CD14-positive monocyte (primary cell): Measurements from ENCODE around the gene METAP1D. TPM values are rescaled to one million over a fixed set of nuclear protein-coding genes. Genes with fewer than 3 reads are reported as not detected.

Experiments
- DNase-seq, 3 donors: peaks; one replicate each; pipeline ENCODE4 v3.0.0-alpha.2; 2011 to 2022
- H2AFZ ChIP-seq: 2 replicates; pipeline ENCODE4 v1.6.0; 2012; ENCODE audit warnings: mild to moderate bottlenecking, low read depth, low read length, inconsistent platforms; ENCODE audit not compliant: insufficient read depth, poor library complexity, severe bottlenecking
- H3K27ac ChIP-seq, 2 donors: 1 replicate in 1 of 2; 2 replicates in 1 of 2; pipeline ENCODE4 v1.5.1; 2012 to 2013; ENCODE audit warnings: low read length in 2 of 2, control low read depth in 1 of 2, inconsistent platforms in 1 of 2, low read depth in 1 of 2, mild to moderate bottlenecking in 1 of 2
- H3K27me3 ChIP-seq, 2 donors: one replicate each; pipeline versions ENCODE4 v1.6.0 to v1.6.1; 2011 to 2013; ENCODE audit warnings: low read length in 2 of 2; ENCODE audit not compliant: control insufficient read depth in 2 of 2, insufficient read depth in 2 of 2
- H3K36me3 ChIP-seq, 2 donors: replicated peaks in 1 of 2; 1 replicate in 1 of 2; 2 replicates in 1 of 2; pipeline versions ENCODE4 v1.5.1 to v1.6.1; 2012 to 2013; ENCODE audit warnings: low read length in 2 of 2, control low read depth in 1 of 2, inconsistent platforms in 1 of 2, mild to moderate bottlenecking in 1 of 2; ENCODE audit not compliant: insufficient read depth in 2 of 2, control insufficient read depth in 1 of 2
- H3K4me1 ChIP-seq, 2 donors: 1 replicate in 1 of 2; 2 replicates in 1 of 2; pipeline versions ENCODE4 v1.5.1 to v1.6.1; 2012 to 2013; ENCODE audit warnings: low read length in 2 of 2, control low read depth in 1 of 2, inconsistent platforms in 1 of 2, mild to moderate bottlenecking in 1 of 2, moderate library complexity in 1 of 2; ENCODE audit not compliant: insufficient read depth in 2 of 2, control insufficient read depth in 1 of 2
- H3K4me2 ChIP-seq: replicated peaks from 2 replicates; pipeline ENCODE3; 2012; ENCODE audit warnings: low read length, moderate library complexity, mild to moderate bottlenecking; ENCODE audit not compliant: poor library complexity, severe bottlenecking; ENCODE audit errors: extremely low read depth
- H3K4me3 ChIP-seq, 3 experiments: fragments of 200-600 bp in 1 of 3; sonication (generic) in 1 of 3; replicated peaks in 1 of 3; 1 replicate in 2 of 3; 2 replicates in 1 of 3; pipeline ENCODE4 v1.5.1; 2011 to 2013; ENCODE audit warnings: low read length in 3 of 3, mild to moderate bottlenecking in 3 of 3, control low read depth in 2 of 3, low read depth in 2 of 3, inconsistent platforms in 1 of 3, moderate library complexity in 1 of 3
- H3K79me2 ChIP-seq: 2 replicates; pipeline ENCODE4 v1.6.0; 2012; ENCODE audit warnings: mild to moderate bottlenecking, control low read depth, inconsistent platforms, low read length, moderate library complexity; ENCODE audit not compliant: insufficient read depth
- H3K9ac ChIP-seq: 2 replicates; pipeline ENCODE4 v1.6.0; 2017; ENCODE audit warnings: low read length, mild to moderate bottlenecking; ENCODE audit not compliant: insufficient read depth, poor library complexity, severe bottlenecking
- H3K9me3 ChIP-seq, 2 donors: replicated peaks in 1 of 2; 1 replicate in 1 of 2; 2 replicates in 1 of 2; pipeline versions ENCODE4 v1.5.1 to v1.6.1; 2012 to 2013; ENCODE audit warnings: low read length in 2 of 2, control low read depth in 1 of 2; ENCODE audit not compliant: control insufficient read depth in 1 of 2, insufficient read depth in 1 of 2
- H4K20me1 ChIP-seq: 2 replicates; pipeline ENCODE4 v1.6.0; 2012; ENCODE audit warnings: mild to moderate bottlenecking, low read length, control low read depth, moderate library complexity; ENCODE audit not compliant: insufficient read depth
- H3K27ac Mint-ChIP-seq, 7 donors: one replicate each; pipeline ENCODE4 v1.8.0; 2020; ENCODE audit warnings: mild to moderate bottlenecking in 7 of 7, mixed read lengths in 7 of 7, moderate library complexity in 6 of 7, inconsistent platforms in 2 of 7
- H3K27me3 Mint-ChIP-seq, 3 donors: one replicate each; pipeline ENCODE4 v1.8.0; 2021 to 2022; ENCODE audit warnings: low read depth in 3 of 3, mild to moderate bottlenecking in 3 of 3, mixed read lengths in 3 of 3, moderate library complexity in 3 of 3, inconsistent platforms in 1 of 3
- H3K36me3 Mint-ChIP-seq, 2 donors: one replicate each; pipeline ENCODE4 v1.8.0; 2020; ENCODE audit warnings: mixed read lengths in 2 of 2, inconsistent platforms in 1 of 2, mild to moderate bottlenecking in 1 of 2
- H3K4me1 Mint-ChIP-seq: one replicate; pipeline ENCODE4 v1.8.0; 2020; ENCODE audit warnings: mild to moderate bottlenecking, mixed read lengths
- H3K4me3 Mint-ChIP-seq, 2 donors: one replicate each; pipeline ENCODE4 v1.8.0; 2020; ENCODE audit warnings: mild to moderate bottlenecking in 2 of 2, mixed read lengths in 2 of 2, moderate library complexity in 1 of 2
- H3K9me3 Mint-ChIP-seq, 7 donors: one replicate each; pipeline ENCODE4 v1.8.0; 2020 to 2022; ENCODE audit warnings: mixed read lengths in 7 of 7, mild to moderate bottlenecking in 6 of 7, moderate library complexity in 6 of 7, inconsistent platforms in 2 of 7
- CTCF ChIP-seq: fragments of 200-600 bp; IDR thresholded peaks from one replicate; pipeline ENCODE4 v1.8.0; 2022; ENCODE audit warnings: antibody characterized with exemption, mild to moderate bottlenecking
- WGBS: methylation state at CpG from one replicate; pipeline ENCODE4 v1.1.5; 2013; ENCODE audit warnings: missing lambda C conversion rate; ENCODE audit not compliant: insufficient coverage; 5-methylcytosine and 5-hydroxymethylcytosine counted together
- intact Hi-C, 2 donors: fragments of 100-400 bp; cut with micrococcal nuclease; formaldehyde crosslinking; loops; one replicate each; pipeline versions ENCODE4 v1.15.0 to v1.15.1; 2023
- polyA plus RNA-seq, 3 donors: library from polyadenylated mRNA; depleted of rRNA in 1 of 3; unstranded in 2 of 3; stranded (reverse) in 1 of 3; fragments of 300-500 nt in 2 of 3; fragments of >200 nt in 1 of 3; fragmentation: Illumina TruSeq in 2 of 3; gene quantifications; 1 replicate in 2 of 3; 2 replicates in 1 of 3; pipeline ENCODE4 v1.2.3, GENCODE V29; 2012 to 2021

METAP1D gene
- polyA plus RNA-seq, 3 donors = 0.37 to 1.7 (median 0.41) TPM

GRCh38 chr2:171952748-171953147, 47.0 kb upstream of the METAP1D start:
- H3K9me3 Mint-ChIP-seq = peaks cover 0 to 2% (median 0%) of the 10 kb centered on the region in 7 donors
- H3K4me1 Mint-ChIP-seq = peaks cover 37% of the 10 kb centered on the region
- H3K9me3 ChIP-seq = no peaks in the 10 kb centered on the region
- H3K4me1 ChIP-seq = peaks cover 45 to 48% of the 10 kb centered on the region in 2 donors
- peak overlapping the region in 1 of 7 donors; percentile 8 for H3K27ac Mint-ChIP-seq
- peaks cover 16 to 19% of the 10 kb centered on the region in 2 donors for H3K36me3 Mint-ChIP-seq
- H2AFZ ChIP-seq = no peak overlapping the region
- no peak overlapping the region for H3K27ac ChIP-seq
- H4K20me1 ChIP-seq = no peaks in the 10 kb centered on the region
- intact Hi-C loops = no loop called here
- no peaks in the 10 kb centered on the region for H3K27me3 ChIP-seq
- H3K79me2 ChIP-seq = peaks cover 25% of the 10 kb centered on the region
- H3K36me3 ChIP-seq = peaks cover 0 to 7% of the 10 kb centered on the region in 2 donors
- no peak for DNase-seq
- WGBS = no CpG with 5 or more reads among the region's 3 CpGs
- peaks cover 0 to 2% (median 0%) of the 10 kb centered on the region in 3 donors for H3K27me3 Mint-ChIP-seq
- H3K4me3 ChIP-seq = no peak overlapping the region
- no peak for TF ChIP-seq CTCF
- no peak overlapping the region for H3K9ac ChIP-seq
- H3K4me2 ChIP-seq = no peak overlapping the region
- no peak overlapping the region for H3K4me3 Mint-ChIP-seq

- no peak for TF ChIP-seq CTCF
- peaks cover 3 to 5% of the 10 kb centered on the region in 2 donors for H3K36me3 Mint-ChIP-seq
- peak; percentile 80 to 92 (median 86) for DNase-seq
- peak overlapping the region; percentile 71 to 91 (median 85) for H3K27ac Mint-ChIP-seq
- intact Hi-C loops = loop anchor here in 1 of 2 donors (5.0 kb wide), 1 partner anchor 146 kb away; the partner anchor contains the start of gene DLX2
- peaks cover 0 to 5% (median 0%) of the 10 kb centered on the region in 7 donors for H3K9me3 Mint-ChIP-seq
- H3K27me3 Mint-ChIP-seq = peaks cover 0 to 2% (median 0%) of the 10 kb centered on the region in 3 donors
- peak overlapping the region; percentile 45 for H3K9ac ChIP-seq
- no peaks in the 10 kb centered on the region for H3K9me3 ChIP-seq
- peak overlapping the region; percentile 45 for H2AFZ ChIP-seq
- H3K27me3 ChIP-seq = no peaks in the 10 kb centered on the region
- peak overlapping the region; percentile 55 for H3K4me2 ChIP-seq
- no peaks in the 10 kb centered on the region for H3K36me3 ChIP-seq
- H3K79me2 ChIP-seq = peaks cover 38% of the 10 kb centered on the region
- H3K4me3 ChIP-seq = peak overlapping the region; percentile 1 to 64 (median 18)
- peaks cover 58% of the 10 kb centered on the region for H3K4me1 Mint-ChIP-seq
- H4K20me1 ChIP-seq = no peaks in the 10 kb centered on the region
- peak overlapping the region; percentile 90 to 93 for H3K27ac ChIP-seq
- WGBS = no CpG with 5 or more reads among the region's 7 CpGs
- H3K4me3 Mint-ChIP-seq = peak overlapping the region; percentile 26 to 48
- peaks cover 72 to 76% of the 10 kb centered on the region in 2 donors for H3K4me1 ChIP-seq
These were observed 43.5 kb upstream of the METAP1D start for GRCh38 chr2:171956135-171956825.
